ENCODE measurements around the gene CCDC17. TPM values are rescaled to one million over a fixed set of nuclear protein-coding genes. Genes with fewer than 3 reads are reported as not detected.

CCDC17 gene
- total RNA-seq, 1 experiment from 2014 or later: 0.48 TPM

GRCh38 chr1:45594412-45594811 lies 29.4 kb downstream of the CCDC17 start:
- no peak for DNase-seq (ENCODE audit: low read depth, low spot score)
- in situ Hi-C loops (cut with HindIII; ENCODE audit: low pct_unique_long_range_greater_than_20kb, low sequenced_read_pairs): no loop called here

- DNase-seq (ENCODE audit: low read depth, low spot score): no peak
- in situ Hi-C loops (cut with HindIII; ENCODE audit: low pct_unique_long_range_greater_than_20kb, low sequenced_read_pairs): no loop called here
These were observed 34.0 kb downstream of the CCDC17 start for GRCh38 chr1:45589861-45590260.

DNA sequence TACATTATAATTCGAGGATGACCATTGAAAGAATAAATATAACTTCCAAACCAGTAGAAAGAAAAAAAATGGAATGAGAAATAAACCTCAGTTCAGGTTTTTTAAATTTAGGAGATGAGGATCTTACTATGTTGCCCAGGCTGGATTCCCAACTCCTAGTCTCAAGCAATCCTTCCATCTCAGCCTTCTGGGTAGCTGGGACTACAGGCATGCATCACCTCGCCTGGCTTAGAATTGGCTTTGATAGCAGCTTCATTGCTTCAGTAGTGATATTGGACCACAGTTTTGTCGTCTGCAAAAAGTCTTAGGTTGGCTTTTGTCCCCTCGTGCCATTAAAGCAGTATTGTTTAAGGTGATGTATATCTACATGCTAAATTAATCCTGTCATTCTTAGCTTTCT lies 37.1 kb downstream of the CCDC17 start:
- in situ Hi-C loops (cut with HindIII; ENCODE audit: low pct_unique_long_range_greater_than_20kb, low sequenced_read_pairs): no loop called here
- no peak for DNase-seq (ENCODE audit: low read depth, low spot score)

GRCh38 chr1:45585496-45586075 lies 38.3 kb downstream of the CCDC17 start:
- no peak for DNase-seq (ENCODE audit: low read depth, low spot score)
- in situ Hi-C loops (cut with HindIII; ENCODE audit: low pct_unique_long_range_greater_than_20kb, low sequenced_read_pairs): no loop called here

DNA sequence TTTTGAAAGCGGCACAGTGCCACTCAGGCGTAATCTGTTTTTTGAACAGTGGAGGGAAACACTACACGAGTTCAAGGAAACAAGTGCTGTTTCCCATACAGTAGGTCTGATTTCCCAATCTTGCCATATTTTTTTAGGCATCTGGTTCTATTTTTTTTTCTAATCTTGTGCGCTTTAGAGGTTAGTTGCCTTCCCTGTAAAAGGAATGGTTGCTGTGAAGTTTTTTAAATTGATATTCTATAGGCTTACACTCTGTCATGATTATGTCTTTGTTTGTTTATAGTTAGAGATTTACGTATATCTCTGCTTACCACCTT lies 38.8 kb downstream of the CCDC17 start:
- no peak for DNase-seq (ENCODE audit: low read depth, low spot score)
- in situ Hi-C loops (cut with HindIII; ENCODE audit: low pct_unique_long_range_greater_than_20kb, low sequenced_read_pairs): no loop called here

- peak; percentile 86 for DNase-seq (ENCODE audit: low read depth, low spot score)
- in situ Hi-C loops (cut with HindIII; ENCODE audit: low pct_unique_long_range_greater_than_20kb, low sequenced_read_pairs): no loop called here
These were observed 39.3 kb downstream of the CCDC17 start for GRCh38 chr1:45584351-45585109.

DNA sequence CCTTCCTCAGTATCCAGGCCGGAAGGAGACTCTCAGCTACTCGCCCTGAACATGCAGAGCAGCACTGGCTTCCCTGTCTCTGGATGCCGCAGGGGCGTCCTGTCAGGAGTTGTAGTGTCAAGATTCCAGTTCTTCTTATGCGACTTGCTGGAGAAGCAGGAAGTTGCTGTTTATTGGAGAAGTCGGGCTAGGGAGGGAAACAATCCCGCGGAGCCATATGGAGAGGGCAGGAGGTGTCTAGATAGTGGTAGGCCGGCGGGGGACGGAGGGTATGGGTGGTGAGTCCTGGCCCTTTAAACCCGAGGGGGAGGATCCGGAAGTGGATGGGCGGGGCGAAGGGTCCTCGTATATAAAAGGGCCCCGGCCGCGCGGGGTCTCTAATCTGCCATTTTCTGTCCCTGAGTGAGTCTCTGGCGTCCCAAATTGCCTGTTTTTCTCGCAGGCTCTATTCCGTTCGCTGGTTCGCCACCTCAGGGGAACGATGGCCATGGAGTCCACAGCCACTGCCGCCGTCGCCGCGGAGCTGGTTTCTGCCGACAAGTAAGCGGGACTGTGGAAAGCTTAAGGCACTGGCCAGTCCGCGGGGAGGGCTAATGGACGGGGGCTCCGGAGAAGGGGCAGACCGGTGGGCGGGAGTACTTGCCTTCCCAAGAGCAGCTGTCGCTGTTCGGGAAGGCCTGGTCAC lies 40.0 kb downstream of the CCDC17 start, which contains the start of gene NASP:
Gene NASP (plus strand): TSS at position 376 of the 685 bp plus-strand sequence. CDS start 106 bp downstream, at position 482.
- in situ Hi-C loops (cut with HindIII; ENCODE audit: low pct_unique_long_range_greater_than_20kb, low sequenced_read_pairs): no loop called here
- DNase-seq (ENCODE audit: low read depth, low spot score): peak; percentile 85

GRCh38 chr1:45583264-45583665 lies 40.6 kb downstream of the CCDC17 start:
- in situ Hi-C loops (cut with HindIII; ENCODE audit: low pct_unique_long_range_greater_than_20kb, low sequenced_read_pairs): no loop called here
- DNase-seq (ENCODE audit: low read depth, low spot score): peak; percentile 96

DNA sequence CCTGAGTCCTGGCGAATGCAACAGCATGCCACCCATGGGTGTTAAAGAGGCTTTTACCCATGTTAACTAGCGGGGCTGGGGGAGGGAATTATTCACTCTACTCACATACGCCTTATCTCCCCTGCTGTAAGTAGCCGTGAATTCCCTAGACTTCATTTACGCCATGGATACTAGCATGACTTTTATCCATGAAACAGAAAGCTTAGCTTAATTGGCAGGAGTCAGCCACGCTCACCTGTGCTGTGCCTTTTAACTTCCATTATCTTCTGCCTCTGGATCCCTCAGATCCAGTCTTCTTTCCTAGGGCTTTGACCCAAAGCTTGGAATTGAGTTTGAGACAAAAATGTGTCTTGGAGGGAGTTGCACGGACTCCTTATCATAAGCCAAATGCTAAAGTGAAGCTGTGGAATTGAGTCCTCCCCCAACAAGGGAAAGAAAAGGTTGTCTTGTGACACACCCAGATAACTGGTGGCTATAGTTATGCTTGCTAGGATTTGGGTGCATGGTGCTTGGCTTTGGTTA lies 49.7 kb downstream of the CCDC17 start:
- DNase-seq (ENCODE audit: low read depth, low spot score): no peak
- in situ Hi-C loops (cut with HindIII; ENCODE audit: low pct_unique_long_range_greater_than_20kb, low sequenced_read_pairs): no loop called here

DNA sequence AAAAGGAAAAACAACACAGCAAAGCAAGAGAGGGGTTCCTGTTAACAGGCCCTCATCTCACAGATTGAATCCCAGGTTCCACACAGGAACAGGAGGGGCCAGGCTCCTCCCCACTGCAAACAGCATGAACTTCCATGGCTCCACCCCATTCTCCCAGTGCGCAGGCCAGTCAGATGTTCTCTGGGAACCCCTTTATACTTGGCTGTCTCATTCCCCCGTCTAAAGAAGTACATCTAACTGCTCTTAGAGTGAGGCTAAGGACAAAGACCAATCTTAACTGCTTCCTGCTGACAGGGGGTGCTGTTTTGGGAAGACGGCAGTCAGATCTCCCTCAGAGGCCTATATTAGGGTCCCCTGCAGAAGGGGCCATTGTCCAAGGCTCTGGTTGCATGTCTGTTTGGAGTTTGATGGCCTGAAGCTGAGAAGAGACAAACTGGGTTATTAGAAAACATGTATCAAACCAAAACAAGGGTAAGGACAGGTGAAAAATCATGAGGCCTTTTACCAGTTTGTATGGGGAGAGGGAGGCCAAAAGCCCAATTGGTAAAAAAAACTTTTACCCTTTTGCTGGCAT lies 50.5 kb downstream of the CCDC17 start:
- DNase-seq (ENCODE audit: low read depth, low spot score): no peak
- in situ Hi-C loops (cut with HindIII; ENCODE audit: low pct_unique_long_range_greater_than_20kb, low sequenced_read_pairs): no loop called here

DNA sequence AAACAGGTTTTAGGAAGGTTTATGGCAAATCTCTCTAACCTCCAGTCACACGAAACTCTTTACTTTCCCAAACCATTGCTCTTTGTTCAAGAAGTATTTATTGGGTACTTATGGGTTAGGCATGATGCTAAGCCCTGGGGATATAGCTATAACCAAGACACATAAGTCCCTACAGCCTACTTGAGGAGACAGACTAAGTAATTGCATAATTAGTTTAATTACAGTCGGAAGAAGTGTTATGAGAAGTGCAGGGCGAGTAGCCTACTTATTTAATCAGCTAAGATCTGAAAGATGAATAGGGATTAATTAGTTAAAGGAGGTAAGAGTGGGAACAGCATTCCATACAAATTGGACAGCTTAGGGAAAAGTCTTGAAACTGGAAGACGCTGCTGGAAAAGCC lies 53.2 kb downstream of the CCDC17 start:
- no peak for DNase-seq (ENCODE audit: low read depth, low spot score)
- in situ Hi-C loops (cut with HindIII; ENCODE audit: low pct_unique_long_range_greater_than_20kb, low sequenced_read_pairs): no loop called here

Small RNA genes lying within 50 kb of the gene (small RNA-seq; reads per million reads assigned to genes)
- gene AL355480.1 (0 reads per million in 2 experiments), gene AL355480.2 (0 reads per million in 2 experiments), gene AL355480.3 (0 reads per million in 2 experiments), gene AL355480.4 (0 reads per million in 2 experiments)

Other genes starting within 250 kb of the CCDC17 start
- 32.9 and 36.1 TPM in 2 replicates for gene TESK2, start 132.9 kb downstream of the CCDC17 start, total RNA-seq (2014; rRNA removed; shearing (Covaris generic))
- 3.6 and 4.7 TPM in 2 replicates for gene CCDC163, start 124.0 kb downstream of the CCDC17 start, total RNA-seq (2014; rRNA removed; shearing (Covaris generic))
- gene MMACHC, start 123.8 kb downstream of the CCDC17 start, total RNA-seq (2014; rRNA removed; shearing (Covaris generic)): 10.8 and 11.7 TPM in 2 replicates
- gene PRDX1, start 102.2 kb downstream of the CCDC17 start, total RNA-seq (2014; rRNA removed; shearing (Covaris generic)): 1,043 and 1,143 TPM in 2 replicates
- 43.9 and 53.3 TPM in 2 replicates for gene AKR1A1, start 73.2 kb downstream of the CCDC17 start, total RNA-seq (2014; rRNA removed; shearing (Covaris generic))
- 58.5 and 72.8 TPM in 2 replicates for gene NASP, start 40.0 kb downstream of the CCDC17 start, total RNA-seq (2014; rRNA removed; shearing (Covaris generic))
- 66.4 and 71.9 TPM in 2 replicates for gene GPBP1L1, start 62.5 kb upstream of the CCDC17 start, total RNA-seq (2014; rRNA removed; shearing (Covaris generic))
- gene TMEM69, start 64.1 kb upstream of the CCDC17 start, total RNA-seq (2014; rRNA removed; shearing (Covaris generic)): 42.5 and 51.7 TPM in 2 replicates
- 9.1 and 10.9 TPM in 2 replicates for gene IPP, start 126.6 kb upstream of the CCDC17 start, total RNA-seq (2014; rRNA removed; shearing (Covaris generic))
- 7.2 and 9.9 TPM in 2 replicates for gene MAST2, start 179.6 kb upstream of the CCDC17 start, total RNA-seq (2014; rRNA removed; shearing (Covaris generic))